ENCODE results near the gene HAPLN3. TPM values are rescaled to one million over a fixed set of nuclear protein-coding genes. Genes with fewer than 3 reads are reported as not detected.
A peak's percentile ranks its signal among the peaks of the same experiment; 100 is the strongest.

Gene HAPLN3
- total RNA-seq = 10 to 100 TPM in 1 of 9 donors, 1 to 10 TPM in 8; 1.2 to 32.9 (median 3.3) TPM
- 1 to 10 TPM; 1.5 to 6.8 TPM for polyA plus RNA-seq
- long read RNA-seq, donor 1, partial matches to known transcripts = 0 of 1 reads
- long read RNA-seq, donor 1, other reads (novel, unspliced or antisense) = 0 of 1 reads
- long read RNA-seq, donor 2, partial matches to known transcripts = 2 of 7 reads
- long read RNA-seq, donor 2, other reads (novel, unspliced or antisense) = 1 of 7 reads
- long read RNA-seq, donor 3 = 0 reads

- 1 to 11% (median 2%) methylated on average over 25 to 70 of the region's 70 CpGs for WGBS, 4 donors
- intact Hi-C loops (cut with DNase I) = loop anchor here in 8 of 10 donors (5.0 to 10.0 kb wide), 6 partner anchors 240 to 282 kb away; partner anchors contain the start of gene AEN (in 5 of the 8)
- peaks cover 5 to 57% (median 42%) of the 10 kb centered on the region in 12 donors for H3K4me1 ChIP-seq
- peak within 1 kb of the TSS; percentile 1 to 84 (median 58) for H3K4me3 ChIP-seq
- DNase-seq (no peak), ATAC-seq (peak in 3 of 4 donors; percentile 12 to 27 (median 21))
- H3K9me3 ChIP-seq = no peaks in the 10 kb centered on the region
- peaks cover 0 to 18% (median 13%) of the 10 kb centered on the region in 9 donors for H3K36me3 ChIP-seq
- TF ChIP-seq POLR2A (IDR thresholded peaks at IDR 0.05) (no peak), CTCF (IDR thresholded peaks at IDR 0.05) (no peak)
- peaks cover 0 to 8% (median 0%) of the 10 kb centered on the region in 9 donors for H3K27me3 ChIP-seq
- peak within 1 kb of the TSS in 5 of 12 donors; percentile 9 to 81 (median 61) for H3K27ac ChIP-seq
Observed at GRCh38 chr15:88894819-88895767, at the start of gene HAPLN3. TSS of gene HAPLN3 (minus strand) at chr15:88895544. CDS start at chr15:88887298, 8,246 bp downstream.

GRCh38 chr15:88940110-88940675, 44.8 kb upstream of the HAPLN3 start:
- H3K36me3 ChIP-seq = no peaks in the 10 kb centered on the region
- no peak overlapping the region for H3K4me3 ChIP-seq
- no peaks in the 10 kb centered on the region for H3K27me3 ChIP-seq
- DNase-seq = no peak
- no peak overlapping the region for H3K27ac ChIP-seq
- TF ChIP-seq POLR2A (IDR thresholded peaks at IDR 0.05) = no peak
- no peak for TF ChIP-seq CTCF (IDR thresholded peaks at IDR 0.05)
- peaks cover 0 to 10% (median 0%) of the 10 kb centered on the region in 12 donors for H3K4me1 ChIP-seq
- 84 to 90% (median 88%) methylated on average over 4 of the region's 4 CpGs for WGBS, 4 donors
- intact Hi-C loops (cut with DNase I) = no loop called here
- peak in 1 of 4 donors; percentile 18 for ATAC-seq
- H3K9me3 ChIP-seq = no peaks in the 10 kb centered on the region

- 78 to 88% (median 83%) methylated on average over 2 of the region's 2 CpGs for WGBS, 4 donors
Observed at GRCh38 chr15:88939486-88939806, 44.1 kb upstream of the HAPLN3 start.

More at GRCh38 chr15:88939486-88939806, 44.1 kb upstream of the HAPLN3 start:
- H3K4me1 ChIP-seq = peaks cover 0 to 10% (median 0%) of the 10 kb centered on the region in 12 donors
- H3K27ac ChIP-seq = no peak overlapping the region
- ATAC-seq (no peak), DNase-seq (no peak)
- TF ChIP-seq POLR2A (IDR thresholded peaks at IDR 0.05) = no peak
- no peak for TF ChIP-seq CTCF (IDR thresholded peaks at IDR 0.05)
- intact Hi-C loops (cut with DNase I) = no loop called here
- H3K27me3 ChIP-seq = no peaks in the 10 kb centered on the region
- H3K9me3 ChIP-seq = no peaks in the 10 kb centered on the region
- H3K36me3 ChIP-seq = no peaks in the 10 kb centered on the region
- no peak overlapping the region for H3K4me3 ChIP-seq
